ENCODE results near the gene PDZK1.
"Not testable (repeated sequence)": the region's sequence is repeated elsewhere in the genome, so short reads cannot be mapped to it uniquely, and the experiment has no call there.

PDZK1 gene

GRCh38 chr1:145656245-145656943 is 50.8 kb downstream of the PDZK1 start:
- DNase-seq (ENCODE audit: low read depth) = not testable (repeated sequence)

DNA sequence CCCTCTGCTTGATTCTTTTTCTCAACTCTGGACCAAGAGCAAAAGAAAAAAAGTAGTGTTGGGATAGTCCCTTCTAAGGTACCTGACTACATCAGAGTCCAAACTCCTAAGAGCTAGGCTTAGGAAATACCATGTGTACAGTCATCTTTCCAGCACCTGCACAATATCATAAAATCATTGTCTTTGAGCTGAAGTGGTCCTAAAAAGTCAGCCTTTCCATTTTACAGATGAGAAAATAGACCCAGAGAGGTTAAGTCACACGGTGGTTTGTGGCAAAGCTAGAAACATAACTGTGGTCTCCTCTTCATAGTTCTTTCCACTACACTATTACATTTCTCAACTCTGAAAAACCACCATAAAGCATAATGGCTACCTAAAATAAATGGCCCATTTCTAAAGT is 63.2 kb downstream of the PDZK1 start:
- not testable (repeated sequence) for DNase-seq (ENCODE audit: low read depth)

DNA sequence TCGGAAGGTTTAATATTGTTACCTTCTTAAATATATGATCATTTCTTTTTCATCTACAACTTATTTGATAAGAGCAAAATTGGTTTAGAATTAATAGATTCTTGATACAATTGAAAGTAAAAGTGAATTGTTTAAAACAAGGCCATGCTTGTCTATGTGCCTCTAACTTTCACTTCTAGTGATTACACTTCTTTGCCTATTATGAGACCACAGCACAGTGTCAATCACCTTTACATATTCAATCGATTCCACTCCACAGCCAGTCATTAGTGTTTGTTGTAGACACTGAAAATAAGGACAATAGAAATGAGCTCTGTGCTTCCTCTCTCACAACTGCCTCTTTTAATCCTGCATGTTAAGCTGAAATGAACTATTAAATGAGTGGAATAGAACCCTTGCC is 65.3 kb downstream of the PDZK1 start:
- DNase-seq (ENCODE audit: low read depth) = not testable (repeated sequence)

GRCh38 chr1:145636237-145636636 is 70.9 kb downstream of the PDZK1 start:
- DNase-seq (ENCODE audit: low read depth) = not testable (repeated sequence)

DNA sequence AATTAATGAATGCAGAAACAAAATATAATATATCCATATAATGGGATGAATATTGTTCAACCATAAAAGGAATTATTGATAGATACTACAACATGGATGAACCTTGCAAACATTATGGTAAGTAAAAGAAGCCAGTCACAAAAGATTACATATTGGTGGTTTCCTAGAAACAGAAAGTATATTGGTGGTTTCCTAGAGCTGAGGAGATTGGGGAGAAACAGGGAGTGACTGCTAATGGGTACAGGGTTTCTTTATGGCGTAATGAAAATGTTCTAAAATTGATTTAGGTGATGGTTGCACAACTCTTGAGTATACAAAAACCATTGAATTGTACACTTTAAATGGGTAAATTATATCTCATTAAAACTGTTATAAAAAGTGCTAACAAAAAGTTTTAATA is 85.0 kb downstream of the PDZK1 start:
- DNase-seq (ENCODE audit: low read depth) = not testable (repeated sequence)

All from EH (cell line).